CD4-positive, alpha-beta T cell treated with Interleukin-12 subunit alpha and Interleukin-12 subunit beta, for 1 hour (primary cell): ENCODE measurements around the gene STRN3.
"Not testable (repeated sequence)": the region's sequence is repeated elsewhere in the genome, so short reads cannot be mapped to it uniquely, and the experiment has no call there.

Experiments
- DNase-seq: peaks from one replicate; pipeline ENCODE4 v3.0.0-alpha.2; 2020

STRN3 gene

DNA sequence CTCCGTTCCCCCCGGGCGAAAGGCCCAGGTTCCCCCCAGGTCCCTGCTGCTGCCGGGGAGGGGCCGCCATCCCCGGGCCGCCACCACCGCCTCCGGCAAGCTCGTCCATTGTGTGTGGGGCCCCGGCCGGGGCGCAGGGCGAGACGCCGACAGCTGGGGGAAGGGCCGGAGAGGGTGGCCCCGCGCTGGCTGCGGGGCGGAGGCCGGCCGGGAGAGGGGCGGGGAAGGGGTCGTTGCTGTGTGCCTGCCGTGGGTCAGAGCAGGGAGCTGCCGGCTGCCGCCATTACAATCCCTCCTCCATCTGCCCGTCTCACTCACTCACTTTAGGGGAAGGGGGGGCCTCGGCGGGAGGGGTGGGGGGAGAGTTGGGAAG, at the start of gene STRN3:
STRN3 (minus strand) TSS at position 303 of the 373 bp plus-strand sequence; CDS start at position 109, 194 bp downstream.
- DNase-seq, result no peak

GRCh38 chr14:31075144-31075543, 49.0 kb upstream of the STRN3 start:
- no peak for DNase-seq

- no peak for DNase-seq
These were observed 45.0 kb upstream of the STRN3 start for GRCh38 chr14:31071151-31071550.

DNA sequence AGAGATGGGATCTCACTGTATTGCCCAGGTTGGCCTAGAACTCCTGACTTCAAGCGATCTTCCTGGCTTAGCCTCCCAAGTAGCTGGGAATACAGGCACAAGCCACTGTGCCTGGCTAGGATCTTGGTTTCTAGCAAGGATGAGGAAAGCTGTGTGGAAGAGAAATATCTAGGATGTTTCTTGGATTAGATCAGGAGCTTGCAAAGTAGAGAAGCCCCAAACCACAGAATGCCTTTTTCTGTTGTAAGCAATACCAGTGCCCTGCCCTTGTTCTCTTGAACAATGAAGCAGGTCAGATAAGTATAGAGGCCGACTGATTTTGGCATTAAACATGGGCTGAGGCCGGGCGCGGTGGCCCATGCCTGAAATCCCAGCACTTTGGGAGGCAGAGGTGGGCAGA, 44.3 kb upstream of the STRN3 start:
- no peak for DNase-seq

- no peak for DNase-seq
These were observed 43.2 kb upstream of the STRN3 start for GRCh38 chr14:31069343-31069742.

GRCh38 chr14:31068235-31068634, 42.1 kb upstream of the STRN3 start:
- no peak for DNase-seq

DNA sequence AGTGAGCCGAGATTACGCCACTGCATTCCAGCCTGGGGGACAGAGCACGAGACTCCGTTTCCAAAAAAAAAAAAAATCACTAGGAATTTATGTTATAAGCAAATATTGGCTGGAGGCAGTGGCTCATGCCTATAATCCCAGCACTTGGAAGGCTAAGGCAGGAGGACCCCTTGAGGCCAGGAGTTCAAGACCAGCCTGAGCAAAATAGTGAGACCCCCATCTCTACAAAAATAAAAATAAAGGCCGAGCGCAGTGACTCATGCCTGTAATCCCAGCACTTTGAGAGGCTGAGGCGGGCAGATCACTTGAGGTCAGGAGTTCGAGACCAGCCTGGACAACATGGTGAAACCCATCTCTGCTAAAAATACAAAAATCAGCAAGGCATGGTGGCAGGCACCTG, 36.7 kb upstream of the STRN3 start:
- not testable (repeated sequence) for DNase-seq

DNA sequence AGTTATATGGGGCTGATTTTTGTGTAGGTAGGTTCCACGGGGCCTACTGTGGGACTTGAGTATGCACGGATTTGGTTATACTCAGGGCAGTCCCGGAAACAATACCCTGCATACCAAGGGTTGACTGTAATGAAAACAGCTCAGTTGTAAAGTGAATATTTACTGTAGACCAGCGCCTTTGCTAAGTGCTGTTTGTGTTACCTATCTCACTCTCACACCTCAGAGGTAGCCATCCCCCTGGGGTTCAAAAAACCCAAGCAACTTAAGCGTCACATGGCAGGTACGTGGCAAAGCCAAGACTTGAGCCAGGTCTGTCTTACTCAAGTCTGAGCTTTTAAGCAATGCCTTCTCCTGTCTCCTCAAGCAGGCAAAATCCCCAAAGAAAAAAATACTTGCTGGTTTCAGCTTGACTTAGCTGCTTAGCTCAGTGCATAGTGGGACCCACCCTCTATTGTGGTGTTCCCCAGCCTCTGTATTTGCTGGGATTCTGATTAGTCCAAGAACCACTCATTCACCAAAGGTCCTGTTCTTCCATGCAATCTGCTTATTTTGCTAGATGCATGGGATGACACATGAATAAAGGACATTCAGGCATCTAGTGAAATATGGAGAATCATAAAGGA, 34.2 kb upstream of the STRN3 start:
- DNase-seq, result no peak

GRCh38 chr14:31059152-31059924, 33.2 kb upstream of the STRN3 start:
- no peak for DNase-seq

DNA sequence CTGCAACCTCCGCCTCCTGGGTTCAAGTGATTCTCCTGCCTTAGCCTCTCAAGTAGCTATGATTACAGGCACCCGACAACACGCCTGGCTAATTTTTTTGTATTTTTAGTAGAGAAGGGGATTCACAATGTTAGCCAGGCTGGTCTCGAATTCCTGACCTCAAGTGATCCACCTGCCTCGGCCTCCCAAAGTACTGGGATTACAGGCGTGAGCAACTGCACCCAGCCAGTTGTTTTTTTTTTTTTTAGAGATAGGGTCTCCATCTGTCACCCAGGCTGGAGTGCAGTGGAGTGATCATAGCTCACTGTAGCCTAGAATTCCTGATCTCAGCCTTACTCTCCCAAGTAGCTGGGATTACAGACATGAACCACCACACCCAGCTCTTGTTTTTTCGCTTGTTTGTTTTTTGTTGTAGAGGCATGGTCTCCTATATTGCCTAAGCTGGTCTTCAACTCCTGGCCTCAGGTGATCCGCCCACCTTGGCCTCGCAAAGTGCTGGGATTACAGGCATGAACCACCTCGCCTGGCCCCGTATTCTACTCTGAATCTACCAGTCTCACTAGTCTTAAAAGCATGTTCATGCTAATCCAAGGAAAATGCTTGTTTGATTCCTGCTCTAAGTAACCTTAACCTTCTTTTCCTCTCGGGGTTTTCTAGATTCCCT, 31.7 kb upstream of the STRN3 start:
- no peak for DNase-seq

GRCh38 chr14:31057035-31057434, 30.9 kb upstream of the STRN3 start:
- no peak for DNase-seq

- not testable (repeated sequence) for DNase-seq
These were observed 26.9 kb upstream of the STRN3 start for GRCh38 chr14:31052905-31053586.

DNA sequence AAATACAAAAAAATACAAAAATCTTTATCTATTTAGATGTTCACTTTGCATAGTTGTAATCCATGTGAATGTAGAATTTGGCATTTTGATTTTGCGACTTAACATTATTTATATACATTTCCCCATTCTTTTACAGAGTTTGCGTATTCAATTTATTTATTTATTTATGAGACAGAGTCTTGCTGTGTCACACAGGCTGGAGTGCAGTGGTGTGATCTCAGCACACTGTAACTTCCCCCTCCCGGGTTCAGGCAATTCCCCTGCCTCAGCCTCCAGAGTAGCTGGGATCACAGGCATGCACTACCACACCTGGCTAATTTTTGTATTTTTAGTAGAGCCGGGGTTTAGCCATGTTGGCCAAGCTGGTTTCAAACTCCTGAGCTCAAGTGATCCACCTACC, 25.3 kb upstream of the STRN3 start:
- no peak for DNase-seq

GRCh38 chr14:31051023-31051422, 24.8 kb upstream of the STRN3 start:
- no peak for DNase-seq

- DNase-seq, result no peak
These were observed 21.3 kb upstream of the STRN3 start for GRCh38 chr14:31047503-31047902.

- no peak for DNase-seq
These were observed 19.4 kb upstream of the STRN3 start for GRCh38 chr14:31045501-31046080.

DNA sequence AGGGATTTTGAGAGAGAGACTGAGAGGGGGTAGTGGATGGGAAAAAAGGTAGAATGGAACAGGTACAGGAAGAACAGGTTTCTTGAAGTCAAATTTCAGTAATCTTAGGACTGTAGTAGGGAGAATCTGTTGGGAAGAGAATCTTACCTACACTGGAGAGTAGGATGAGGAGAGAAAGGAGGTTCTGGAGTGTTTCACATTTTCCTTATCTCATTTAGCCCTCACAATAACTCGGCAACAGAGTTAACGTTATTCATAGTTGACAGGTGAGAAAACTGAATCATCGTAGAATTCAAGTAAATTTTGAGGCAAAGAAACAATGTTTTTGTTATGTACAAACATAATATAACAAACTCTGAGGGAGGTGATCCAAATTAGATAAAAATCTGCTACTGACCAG, 17.2 kb upstream of the STRN3 start:
- no peak for DNase-seq

GRCh38 chr14:31042893-31043292, 16.7 kb upstream of the STRN3 start:
- not testable (repeated sequence) for DNase-seq

- no peak for DNase-seq
These were observed 16.1 kb upstream of the STRN3 start for GRCh38 chr14:31042300-31042699.

DNA sequence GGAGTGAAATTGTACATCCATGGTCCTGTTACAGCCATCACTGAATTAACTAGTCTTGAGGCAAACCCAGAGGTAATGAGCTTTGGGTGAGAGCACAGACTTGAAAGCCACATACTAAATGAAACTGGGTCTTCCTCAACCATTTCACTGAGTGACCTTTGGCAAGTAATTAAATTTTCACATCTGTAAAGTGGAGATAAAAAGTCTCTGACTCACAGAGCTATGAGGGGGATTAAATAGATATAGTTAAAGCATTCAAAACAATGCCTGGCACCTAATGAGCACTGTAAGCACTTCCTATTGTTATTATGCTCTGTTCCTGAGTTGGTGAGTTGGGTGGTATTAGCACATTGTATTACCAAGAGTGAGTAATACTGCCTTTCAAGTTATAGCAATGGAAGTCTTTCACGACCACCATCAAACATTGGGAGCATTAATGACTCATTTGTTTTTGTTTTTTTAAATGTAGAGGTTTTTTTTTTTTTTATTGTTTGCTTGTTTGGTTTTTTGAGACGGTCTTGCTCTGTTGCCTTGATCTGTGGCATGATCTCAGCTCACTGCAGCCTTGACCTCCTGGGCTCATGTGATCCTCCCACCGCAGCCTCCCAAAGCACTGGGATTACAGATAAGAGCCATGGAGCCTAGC, 12.5 kb upstream of the STRN3 start:
- no peak for DNase-seq

DNA sequence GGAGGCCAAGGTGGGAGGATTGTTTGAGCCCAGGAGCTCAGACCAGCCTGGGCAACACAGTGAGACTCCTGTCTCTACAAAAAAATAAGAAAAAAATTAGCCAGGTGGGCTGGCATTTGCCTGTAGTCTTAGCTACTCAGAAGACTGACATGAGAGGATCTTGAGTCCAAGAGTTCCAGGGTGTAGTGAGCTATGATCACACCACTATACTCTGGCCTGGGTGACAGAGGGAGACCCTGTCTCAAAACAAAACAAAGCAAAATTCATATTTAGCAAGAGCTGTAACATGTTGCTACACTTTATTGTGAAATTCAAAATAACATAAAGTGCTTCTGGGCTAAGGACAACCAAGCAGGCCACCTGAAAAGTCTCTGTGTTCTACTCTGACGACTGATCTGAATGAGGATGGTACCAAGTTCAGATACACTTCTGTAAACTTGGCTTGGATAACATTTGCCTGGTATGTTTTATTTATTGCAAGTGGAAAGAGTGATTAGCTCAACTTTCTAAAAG, 11.6 kb upstream of the STRN3 start:
- no peak for DNase-seq

GRCh38 chr14:31036552-31036951, 10.4 kb upstream of the STRN3 start:
- DNase-seq, result no peak
